PC-9 (cell line): ENCODE measurements around the gene PDE8A. TPM values are rescaled to one million over a fixed set of nuclear protein-coding genes. Genes with fewer than 3 reads are reported as not detected.

ENCODE experiments used
- BruUV-seq: library from RNA; stranded (reverse); fragments of 400-500 nt; replicated peaks from 2 replicates; lab custom pipeline; 2021; lab: Mats Ljungman, UMichigan
- CTCF ChIA-PET: fragments of 300-600 bp; sonication (Branson Sonifier 250); formaldehyde crosslinking; loops from one replicate; lab custom pipeline; 2022; ENCODE audit warnings: antibody characterized with exemption; lab: Charles Lee
- POLR2A ChIA-PET: fragments of 300-600 bp; sonication (Branson Sonifier 250); formaldehyde crosslinking; loops from one replicate; lab custom pipeline; 2022; ENCODE audit warnings: antibody characterized with exemption; ENCODE audit not compliant: unreplicated experiment; lab: Charles Lee
- DNase-seq, 2 experiments: peaks; one replicate each; pipeline versions ENCODE4 v3.0.0 to v3.0.0-alpha.2; 2015 to 2022; ENCODE audit warnings: mixed read lengths in 1 of 2
- H2AFZ ChIP-seq: fragments of 200-600 bp; sonication (generic); 2 replicates; pipeline ENCODE4 v1.8.1; 2017; ENCODE audit warnings: antibody characterized with exemption
- H3F3A ChIP-seq: fragments of 200-600 bp; sonication (generic); 2 replicates; pipeline ENCODE4 v1.8.1; 2017; ENCODE audit warnings: antibody characterized with exemption, mild to moderate bottlenecking, low read depth; ENCODE audit not compliant: insufficient read depth
- H3K27ac ChIP-seq: fragments of 200-600 bp; sonication (generic); 2 replicates; pipeline ENCODE4 v1.6.1; 2016; ENCODE audit warnings: mixed run types
- H3K27me3 ChIP-seq: fragments of 200-600 bp; sonication (generic); 2 replicates; pipeline ENCODE4 v1.6.1; 2016; ENCODE audit warnings: low read depth, mixed run types; ENCODE audit not compliant: insufficient read depth
- H3K36me3 ChIP-seq: fragments of 200-600 bp; sonication (generic); 2 replicates; pipeline ENCODE4 v1.6.1; 2016; ENCODE audit warnings: low read depth, mixed run types
- H3K4me1 ChIP-seq: fragments of 200-600 bp; sonication (generic); replicated peaks from 2 replicates; pipeline ENCODE4 v1.6.1; 2016; ENCODE audit warnings: mixed run types; ENCODE audit not compliant: insufficient read depth
- H3K4me2 ChIP-seq: fragments of 200-600 bp; sonication (generic); 2 replicates; pipeline ENCODE4 v1.6.1; 2017; ENCODE audit warnings: mixed run types
- H3K4me3 ChIP-seq: fragments of 200-600 bp; sonication (generic); 2 replicates; pipeline ENCODE4 v1.6.1; 2016; ENCODE audit warnings: mixed run types
- H3K79me2 ChIP-seq: fragments of 200-600 bp; sonication (generic); 2 replicates; pipeline ENCODE4 v1.6.1; 2017; ENCODE audit warnings: low read depth, mixed run types
- H3K9me2 ChIP-seq: fragments of 200-600 bp; sonication (generic); 2 replicates; pipeline ENCODE4 v1.8.1; 2017; ENCODE audit warnings: mild to moderate bottlenecking; ENCODE audit not compliant: insufficient read depth
- H3K9me3 ChIP-seq: fragments of 200-600 bp; sonication (generic); 2 replicates; pipeline ENCODE4 v1.8.1; 2016; ENCODE audit warnings: low read depth; ENCODE audit not compliant: insufficient read depth
- H4K20me1 ChIP-seq: fragments of 200-600 bp; sonication (generic); 2 replicates; pipeline ENCODE4 v1.8.1; 2017; ENCODE audit not compliant: insufficient read depth
- EZH2 ChIP-seq: fragments of 200-600 bp; sonication (generic); IDR thresholded peaks from 2 replicates; pipeline ENCODE4 v1.8.0; 2017; ENCODE audit warnings: antibody characterized with exemption, low read depth
- intact Hi-C: fragments of 100-400 bp; cut with micrococcal nuclease; formaldehyde crosslinking; loops from one replicate; pipeline ENCODE4 v1.10.0; 2022; ENCODE audit not compliant: unreplicated experiment
- total RNA-seq: library from RNA; stranded (reverse); gene quantifications from 2 replicates; pipeline ENCODE4 v1.2.3, GENCODE V29; 2021
- TF ChIP-seq, protein P1 (sequence below): fragments of 200-600 bp; sonication (generic); conservative IDR thresholded peaks from 2 replicates; pipeline ENCODE4 v1.6.1; 2017; ENCODE audit warnings: mixed run types, antibody characterized with exemption, mild to moderate bottlenecking, moderate library complexity

Gene PDE8A
- total RNA-seq, 1 experiment from 2014 or later: 47.3 TPM

DNA sequence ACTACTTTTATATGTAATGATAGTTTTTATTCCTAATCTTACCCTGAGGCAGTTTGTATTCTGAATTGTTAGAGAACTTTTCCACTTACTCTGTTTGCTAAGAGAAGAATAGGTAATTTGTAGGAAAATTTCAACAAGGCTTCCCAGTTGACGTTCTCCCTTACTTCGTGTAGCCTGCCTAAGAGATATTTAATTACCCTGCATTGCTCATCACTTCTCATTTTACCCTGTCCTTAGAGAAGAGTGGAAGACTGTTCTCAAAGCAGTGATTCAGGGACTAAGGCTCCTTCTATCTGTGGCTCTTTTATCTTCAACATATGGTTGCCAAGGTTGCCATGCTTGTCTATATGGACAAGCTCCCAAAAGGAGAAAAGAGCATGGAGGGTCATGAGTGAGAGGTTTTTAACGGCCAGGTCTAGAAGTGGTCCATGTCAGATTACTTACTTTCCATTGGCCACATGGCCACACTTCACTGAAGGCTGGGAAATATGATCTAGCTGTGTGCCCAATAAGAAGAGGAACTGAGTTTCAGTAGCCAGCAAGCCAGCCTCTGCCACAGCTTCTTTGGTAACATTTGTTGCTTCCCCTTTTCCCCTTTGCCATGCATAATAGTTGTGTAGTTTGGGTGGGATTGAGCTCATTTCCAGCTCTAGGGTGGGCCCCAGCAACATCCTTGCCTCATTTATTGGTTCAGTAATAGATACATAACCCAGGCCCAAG is 22.1 kb downstream of the PDE8A start:
- Histone ChIP-seq H3K4me2 (no peak overlapping the region), H3K4me1 (no peaks in the 10 kb centered on the region), H3K27ac (no peak overlapping the region), H3K4me3 (no peak overlapping the region), H3K36me3 (no peaks in the 10 kb centered on the region), H3F3A (no peaks in the 10 kb centered on the region), H4K20me1 (no peaks in the 10 kb centered on the region; the same call in 1 of the 2 replicates), H3K27me3 (no peaks in the 10 kb centered on the region), H3K79me2 (peaks cover 91% of the 10 kb centered on the region), H3K9me2 (no peaks in the 10 kb centered on the region), H2AFZ (no peak overlapping the region), H3K9me3 (no peaks in the 10 kb centered on the region)
- TF ChIP-seq EZH2: no peak
- TF ChIP-seq, protein P1, sequence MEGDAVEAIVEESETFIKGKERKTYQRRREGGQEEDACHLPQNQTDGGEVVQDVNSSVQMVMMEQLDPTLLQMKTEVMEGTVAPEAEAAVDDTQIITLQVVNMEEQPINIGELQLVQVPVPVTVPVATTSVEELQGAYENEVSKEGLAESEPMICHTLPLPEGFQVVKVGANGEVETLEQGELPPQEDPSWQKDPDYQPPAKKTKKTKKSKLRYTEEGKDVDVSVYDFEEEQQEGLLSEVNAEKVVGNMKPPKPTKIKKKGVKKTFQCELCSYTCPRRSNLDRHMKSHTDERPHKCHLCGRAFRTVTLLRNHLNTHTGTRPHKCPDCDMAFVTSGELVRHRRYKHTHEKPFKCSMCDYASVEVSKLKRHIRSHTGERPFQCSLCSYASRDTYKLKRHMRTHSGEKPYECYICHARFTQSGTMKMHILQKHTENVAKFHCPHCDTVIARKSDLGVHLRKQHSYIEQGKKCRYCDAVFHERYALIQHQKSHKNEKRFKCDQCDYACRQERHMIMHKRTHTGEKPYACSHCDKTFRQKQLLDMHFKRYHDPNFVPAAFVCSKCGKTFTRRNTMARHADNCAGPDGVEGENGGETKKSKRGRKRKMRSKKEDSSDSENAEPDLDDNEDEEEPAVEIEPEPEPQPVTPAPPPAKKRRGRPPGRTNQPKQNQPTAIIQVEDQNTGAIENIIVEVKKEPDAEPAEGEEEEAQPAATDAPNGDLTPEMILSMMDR: no peak
- POLR2A ChIA-PET: no interaction called here
- intact Hi-C loops: no loop called here
- no TSS peak for BruUV-seq
- no peak for DNase-seq
- CTCF ChIA-PET: no interaction called here

DNA sequence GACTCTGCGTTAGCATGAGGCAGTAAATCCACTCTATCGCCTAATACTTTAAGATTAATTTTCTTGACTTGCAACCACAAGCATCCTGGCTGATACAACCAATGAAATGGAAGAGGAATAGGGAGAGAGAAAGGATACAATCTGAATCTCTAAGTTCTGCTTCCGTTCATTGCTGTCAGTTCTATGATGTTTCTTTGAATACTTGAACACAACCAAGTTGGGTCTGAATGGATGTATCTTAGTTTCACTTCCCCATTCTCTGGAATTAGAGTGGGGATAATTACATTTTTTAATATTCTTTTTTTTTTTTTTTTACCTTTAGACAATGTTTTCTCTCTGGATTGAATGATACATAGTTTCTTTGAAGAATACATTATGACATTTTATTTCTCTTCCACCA is 22.9 kb downstream of the PDE8A start:
- TF ChIP-seq EZH2: no peak
- TF ChIP-seq, protein P1: no peak
- ChIA-PET POLR2A (no interaction called here), CTCF (no interaction called here)
- H3K9me3 ChIP-seq: no peaks in the 10 kb centered on the region
- BruUV-seq: no TSS peak
- DNase-seq: no peak
- no peaks in the 10 kb centered on the region; the same call in 1 of the 2 replicates for H4K20me1 ChIP-seq
- H3K79me2 ChIP-seq: peaks cover 91% of the 10 kb centered on the region
- intact Hi-C loops: no loop called here
- no peaks in the 10 kb centered on the region for H3K36me3 ChIP-seq
- no peak overlapping the region for H2AFZ ChIP-seq
- H3K4me3 ChIP-seq: no peak overlapping the region
- no peak overlapping the region for H3K27ac ChIP-seq
- H3K4me1 ChIP-seq: no peaks in the 10 kb centered on the region
- no peak overlapping the region for H3K4me2 ChIP-seq
- no peaks in the 10 kb centered on the region for H3F3A ChIP-seq
- no peaks in the 10 kb centered on the region for H3K27me3 ChIP-seq
- no peaks in the 10 kb centered on the region for H3K9me2 ChIP-seq

DNA sequence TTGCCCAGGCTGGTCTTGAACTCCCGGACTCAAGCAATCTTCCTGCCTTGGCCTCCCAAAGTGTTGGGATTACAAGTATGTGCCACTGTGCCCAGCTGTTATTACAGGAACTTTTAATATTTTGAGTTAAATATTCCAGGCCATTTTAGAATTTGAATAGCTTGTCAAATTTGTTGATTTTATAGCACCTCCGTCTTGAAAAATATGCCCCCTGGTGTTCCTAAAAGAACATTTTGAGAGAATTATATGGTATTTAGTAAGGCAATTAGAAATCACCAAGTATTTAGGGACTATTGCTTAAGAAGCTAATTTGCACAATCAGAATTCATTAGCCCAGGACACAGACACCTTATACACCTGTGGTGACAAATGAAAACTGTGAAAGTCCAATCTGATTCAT is 23.7 kb downstream of the PDE8A start:
- H3K36me3 ChIP-seq: no peaks in the 10 kb centered on the region
- H3K4me1 ChIP-seq: no peaks in the 10 kb centered on the region; the same call in 1 of the 2 replicates
- no peak overlapping the region for H3K4me3 ChIP-seq
- no peak overlapping the region for H3K27ac ChIP-seq
- POLR2A ChIA-PET: no interaction called here
- intact Hi-C loops: no loop called here
- peaks cover 92% of the 10 kb centered on the region for H3K79me2 ChIP-seq
- no peaks in the 10 kb centered on the region; the same call in 1 of the 2 replicates for H3F3A ChIP-seq
- no peak for DNase-seq
- TF ChIP-seq, protein P1: 0 out of 2 replicates have a peak, but pooled peaks have one; percentile 32
- TF ChIP-seq EZH2: no peak
- no peaks in the 10 kb centered on the region for H3K27me3 ChIP-seq
- H3K4me2 ChIP-seq: no peak overlapping the region
- CTCF ChIA-PET: no interaction called here
- no peaks in the 10 kb centered on the region for H3K9me3 ChIP-seq
- H2AFZ ChIP-seq: no peak overlapping the region
- no peaks in the 10 kb centered on the region; the same call in 1 of the 2 replicates for H4K20me1 ChIP-seq
- BruUV-seq: no TSS peak
- no peaks in the 10 kb centered on the region for H3K9me2 ChIP-seq
